IMR-90 (cell line): ENCODE measurements around the gene FOXP1. TPM values are rescaled to one million over a fixed set of nuclear protein-coding genes. Genes with fewer than 3 reads are reported as not detected.
A peak's percentile ranks its signal among the peaks of the same experiment; 100 is the strongest.

Experiments used
- ATAC-seq: fragments of 200-7000 bp; cut with Tn5 transposase; 2 replicates; pipeline ENCODE4 v1.9.1; 2020; ENCODE audit warnings: low read depth, mild to moderate bottlenecking, moderate library complexity
- BruUV-seq: library from RNA; stranded (reverse); fragments of 400-500 nt; replicated peaks from 2 replicates; lab custom pipeline; 2021; lab: Mats Ljungman, UMichigan
- CTCF ChIA-PET: fragments of 300-600 bp; formaldehyde crosslinking; extraction: SDS; loops from one replicate; lab custom pipeline; 2021; ENCODE audit warnings: antibody characterized with exemption; lab: Yijun Ruan, JAX
- POLR2A ChIA-PET: fragments of 300-600 bp; sonication (Branson Sonifier 250); formaldehyde crosslinking; loops from one replicate; lab custom pipeline; 2022; ENCODE audit warnings: antibody characterized with exemption; ENCODE audit not compliant: unreplicated experiment; lab: Charles Lee
- DNase-seq: peaks from one replicate; pipeline ENCODE4 v3.0.0; 2013
- H2AFZ ChIP-seq: replicated peaks from 2 replicates; pipeline ENCODE3; 2013; ENCODE audit warnings: low read length, mild to moderate bottlenecking; ENCODE audit not compliant: poor library complexity
- H2AK5ac ChIP-seq: 2 replicates; pipeline ENCODE4 v1.6.1; 2013; ENCODE audit warnings: low read depth, low read length, inconsistent platforms
- H2AK9ac ChIP-seq: replicated peaks from 2 replicates; pipeline ENCODE3; 2013; ENCODE audit warnings: mild to moderate bottlenecking, low read depth, low read length, moderate library complexity; ENCODE audit not compliant: poor library complexity
- H2BK120ac ChIP-seq: 2 replicates; pipeline ENCODE4 v1.6.1; 2013; ENCODE audit warnings: low read depth, low read length, inconsistent platforms
- H2BK15ac ChIP-seq: 3 replicates; pipeline ENCODE4 v1.6.1; 2013; ENCODE audit warnings: low read depth, low read length, inconsistent platforms
- H2BK20ac ChIP-seq: 2 replicates; pipeline ENCODE4 v1.6.1; 2013; ENCODE audit warnings: low read depth, mild to moderate bottlenecking, inconsistent platforms, low read length, moderate library complexity
- H2BK5ac ChIP-seq: 2 replicates; pipeline ENCODE4 v1.6.1; 2013; ENCODE audit warnings: mild to moderate bottlenecking, low read depth, low read length, inconsistent platforms; ENCODE audit not compliant: poor library complexity, severe bottlenecking
- H3K14ac ChIP-seq: replicated peaks from 2 replicates; pipeline ENCODE4 v1.6.1; 2013; ENCODE audit warnings: low read depth, low read length, inconsistent platforms
- H3K18ac ChIP-seq: 2 replicates; pipeline ENCODE4 v1.6.1; 2013; ENCODE audit warnings: low read depth, low read length, control low read depth
- H3K23ac ChIP-seq: 2 replicates; pipeline ENCODE4 v1.6.1; 2013; ENCODE audit warnings: low read depth, low read length, inconsistent platforms
- H3K27ac ChIP-seq: 2 replicates; pipeline ENCODE4 v1.5.1; 2013; ENCODE audit warnings: mild to moderate bottlenecking, control low read depth, low read length; ENCODE audit not compliant: insufficient read depth
- H3K27me3 ChIP-seq: 2 replicates; pipeline ENCODE4 v1.6.1; 2013; ENCODE audit warnings: low read length; ENCODE audit not compliant: control insufficient read depth, insufficient read depth
- H3K36me3 ChIP-seq: 2 replicates; pipeline ENCODE4 v1.6.1; 2013; ENCODE audit warnings: low read length, mixed read lengths; ENCODE audit not compliant: control insufficient read depth, insufficient read depth
- H3K4ac ChIP-seq: 2 replicates; pipeline ENCODE4 v1.6.1; 2013; ENCODE audit warnings: low read depth, low read length, inconsistent platforms
- H3K4me1 ChIP-seq: 2 replicates; pipeline ENCODE4 v1.6.1; 2013; ENCODE audit warnings: low read length, mixed read lengths; ENCODE audit not compliant: control insufficient read depth, insufficient read depth
- H3K4me2 ChIP-seq: 2 replicates; pipeline ENCODE4 v1.6.1; 2013; ENCODE audit warnings: low read depth, mild to moderate bottlenecking, control low read depth, low read length, moderate library complexity
- H3K4me3 ChIP-seq: 2 replicates; pipeline ENCODE4 v1.5.1; 2013; ENCODE audit warnings: low read depth, mild to moderate bottlenecking, control low read depth, low read length, moderate library complexity; ENCODE audit not compliant: insufficient read depth
- H3K56ac ChIP-seq: 2 replicates; pipeline ENCODE4 v1.6.1; 2013; ENCODE audit warnings: low read length, inconsistent platforms; ENCODE audit not compliant: insufficient read depth; ENCODE audit errors: extremely low read depth
- H3K79me1 ChIP-seq, 2 experiments: 2 replicates each; pipeline ENCODE4 v1.6.1; 2013; ENCODE audit warnings: low read length in 2 of 2, inconsistent platforms in 1 of 2, low read depth in 1 of 2
- H3K9ac ChIP-seq: 2 replicates; pipeline ENCODE4 v1.6.1; 2013; ENCODE audit warnings: low read depth, low read length, control low read depth
- H3K9me1 ChIP-seq: 2 replicates; pipeline ENCODE4 v1.6.1; 2013; ENCODE audit warnings: low read length, inconsistent platforms; ENCODE audit not compliant: insufficient read depth
- H3K9me3 ChIP-seq: 2 replicates; pipeline ENCODE4 v1.6.1; 2013; ENCODE audit warnings: low read length; ENCODE audit not compliant: control insufficient read depth, insufficient read depth
- H4K20me1 ChIP-seq: 2 replicates; pipeline ENCODE4 v1.6.1; 2013; ENCODE audit warnings: low read length, inconsistent platforms; ENCODE audit not compliant: insufficient read depth
- H4K5ac ChIP-seq: 2 replicates; pipeline ENCODE4 v1.6.1; 2013; ENCODE audit warnings: mild to moderate bottlenecking, low read depth, low read length, control low read depth
- H4K8ac ChIP-seq, 2 experiments: 2 replicates each; pipeline ENCODE4 v1.6.1; 2013; ENCODE audit warnings: low read depth in 2 of 2, low read length in 2 of 2, control low read depth in 1 of 2, inconsistent platforms in 1 of 2
- H4K91ac ChIP-seq: 2 replicates; pipeline ENCODE4 v1.6.1; 2013; ENCODE audit warnings: low read depth, low read length, inconsistent platforms; ENCODE audit not compliant: insufficient read depth
- BHLHE40 ChIP-seq: fragments of 150-350 bp; IDR thresholded peaks from 2 replicates; pipeline ENCODE4 v1.6.1; 2016; ENCODE audit warnings: mild to moderate bottlenecking, low read depth, low read length
- MAFK ChIP-seq: IDR thresholded peaks from 2 replicates; pipeline ENCODE4 v1.6.1; 2012; ENCODE audit warnings: low read depth, low read length, improper control_type of control experiment
- MAZ ChIP-seq: IDR thresholded peaks from 2 replicates; pipeline ENCODE4 v1.6.1; 2012; ENCODE audit warnings: low read depth, mild to moderate bottlenecking, low read length, improper control_type of control experiment, moderate library complexity, borderline replicate concordance
- MXI1 ChIP-seq: IDR thresholded peaks from 2 replicates; pipeline ENCODE4 v1.6.1; 2012; ENCODE audit warnings: low read depth, mild to moderate bottlenecking, low read length, moderate library complexity, borderline replicate concordance
- RCOR1 ChIP-seq: IDR thresholded peaks from 2 replicates; pipeline ENCODE4 v1.6.1; 2012; ENCODE audit warnings: mild to moderate bottlenecking, low read length, improper control_type of control experiment; ENCODE audit not compliant: insufficient replicate concordance
- RFX5 ChIP-seq: IDR thresholded peaks from 2 replicates; pipeline ENCODE4 v1.8.0; 2012; ENCODE audit warnings: low read depth, mild to moderate bottlenecking, low read length, moderate library complexity
- WGBS, 2 experiments: methylation state at CpG; one replicate each; pipeline versions ENCODE4 v1.1.5 to v1.1.7; 2013; ENCODE audit warnings: missing lambda C conversion rate in 2 of 2; ENCODE audit not compliant: insufficient read length in 1 of 2; ENCODE audit errors: extremely low coverage in 2 of 2; 5-methylcytosine and 5-hydroxymethylcytosine counted together
- dilution Hi-C: fragments of 300-500 bp; cut with HindIII; formaldehyde crosslinking; loops from one replicate; pipeline ENCODE4 v1.14.3; 2018; ENCODE audit warnings: low sequenced_read_pairs; ENCODE audit not compliant: unreplicated experiment
- in situ Hi-C: fragments of 300-500 bp; cut with MboI; formaldehyde crosslinking; loops from 3 replicates; pipeline ENCODE4 v1.14.3; 2019; ENCODE audit warnings: low sequenced_read_pairs, inconsistent platforms, mixed read lengths
- intact Hi-C: fragments of 100-400 bp; cut with micrococcal nuclease; formaldehyde crosslinking; loops from 2 replicates; pipeline ENCODE4 v1.10.0; 2022
- polyA plus RNA-seq, 3 experiments: library from polyadenylated mRNA; depleted of rRNA; stranded (reverse); fragments of >200 nt; gene quantifications; 2 replicates each; pipeline ENCODE4 v1.2.3, GENCODE V29; 2012; ENCODE audit warnings: low replicate concordance in 1 of 3
- total RNA-seq: library from RNA; depleted of rRNA; stranded (reverse); fragments of >200 nt; gene quantifications from 2 replicates; pipeline ENCODE4 v1.2.3, GENCODE V29; 2012
- TF ChIP-seq, protein P1 (sequence below): conservative IDR thresholded peaks from 2 replicates; pipeline ENCODE4 v1.5.1; 2012; ENCODE audit warnings: mild to moderate bottlenecking, low read depth, low read length, improper control_type of control experiment
- TF ChIP-seq, protein P2 (sequence below): fragments of 150-350 bp; IDR thresholded peaks from 2 replicates; pipeline ENCODE4 v1.6.1; 2017; ENCODE audit warnings: mild to moderate bottlenecking, antibody characterized with exemption, low read length, low read depth
- TF ChIP-seq, protein P3 (sequence below): fragments of 150-350 bp; IDR thresholded peaks from 2 replicates; pipeline ENCODE4 v1.6.1; 2016; ENCODE audit warnings: low read depth, mild to moderate bottlenecking, low read length, moderate library complexity, borderline replicate concordance

FOXP1 gene
- total and polyA plus RNA-seq, 2 of the 4 experiments (the other 2 are of a cell fraction), result 37.0 to 132 TPM

DNA sequence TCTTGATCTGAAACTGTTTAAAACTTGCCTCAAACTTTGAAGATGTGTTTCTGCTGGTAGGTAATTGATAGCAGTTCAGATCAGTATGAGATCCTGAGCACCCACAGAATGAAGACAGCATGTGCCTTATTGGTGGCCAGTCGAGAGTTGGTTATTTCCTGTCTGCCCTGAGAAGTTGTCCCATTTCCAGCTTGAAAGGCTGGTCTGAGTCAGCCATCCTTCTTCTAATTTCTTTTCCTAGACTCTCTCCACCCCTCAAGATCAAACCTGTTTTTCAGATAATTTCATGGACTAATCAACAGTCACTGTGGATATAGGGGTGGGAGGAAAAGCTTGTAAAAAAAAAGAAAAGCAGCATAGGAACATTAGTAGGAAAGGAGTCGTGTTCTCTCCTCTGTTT is 464.4 kb downstream of the FOXP1 start:
- dilution Hi-C loops, result no loop called here

More for the DNA sequence above, 464.4 kb downstream of the FOXP1 start:
- peak overlapping the region; percentile 47; the same call in 1 of the 2 replicates for H2BK120ac ChIP-seq
- no peak overlapping the region for H3K9ac ChIP-seq
- H4K8ac ChIP-seq, result peak overlapping the region in 1 of 2 experiments; percentile 86; a peak in 2 of 4 replicates
- ATAC-seq (no peak), DNase-seq (peak; percentile 44)
- H3K4me1 ChIP-seq, result peaks cover 9% of the 10 kb centered on the region
- no peak overlapping the region for H3K56ac ChIP-seq
- H3K9me1 ChIP-seq, result peaks cover 17% of the 10 kb centered on the region
- peak overlapping the region; percentile 12; the same call in 1 of the 2 replicates for H3K4me2 ChIP-seq
- 0 out of 2 replicates have a peak overlapping the region, but pooled peaks have one; percentile 3 for H2AK5ac ChIP-seq
- peak overlapping the region; percentile 86 for H3K14ac ChIP-seq
- no CpG with 5 or more reads among the region's 2 CpGs for WGBS, 2 experiments
- no peak overlapping the region for H3K27ac ChIP-seq
- in situ Hi-C loops (no loop called here), intact Hi-C loops (no loop called here)
- H4K20me1 ChIP-seq, result 0 out of 2 replicates have a peak, but pooled peaks cover 3% of the 10 kb centered on the region
- peak overlapping the region; percentile 67; the same call in 1 of the 2 replicates for H3K4ac ChIP-seq
- no peak overlapping the region for H2AK9ac ChIP-seq
- peaks cover 3% of the 10 kb centered on the region; the same call in 1 of the 2 replicates for H3K36me3 ChIP-seq
- ChIA-PET CTCF (interaction anchor here (0.9 kb wide), 1 partner anchor 9 kb away, joined by 3 read pairs; no protein-coding TSS in a partner anchor), POLR2A (no interaction called here)
- H2BK20ac ChIP-seq, result 0 out of 2 replicates have a peak overlapping the region, but pooled peaks have one; percentile 64
- H3K18ac ChIP-seq, result peak overlapping the region; percentile 39; the same call in 1 of the 2 replicates
- no peak overlapping the region for H4K91ac ChIP-seq
- TF ChIP-seq MAFK (no peak), MAZ (no peak), RFX5 (no peak), MXI1 (no peak), RCOR1 (no peak), BHLHE40 (no peak)
- TF ChIP-seq, protein P1, sequence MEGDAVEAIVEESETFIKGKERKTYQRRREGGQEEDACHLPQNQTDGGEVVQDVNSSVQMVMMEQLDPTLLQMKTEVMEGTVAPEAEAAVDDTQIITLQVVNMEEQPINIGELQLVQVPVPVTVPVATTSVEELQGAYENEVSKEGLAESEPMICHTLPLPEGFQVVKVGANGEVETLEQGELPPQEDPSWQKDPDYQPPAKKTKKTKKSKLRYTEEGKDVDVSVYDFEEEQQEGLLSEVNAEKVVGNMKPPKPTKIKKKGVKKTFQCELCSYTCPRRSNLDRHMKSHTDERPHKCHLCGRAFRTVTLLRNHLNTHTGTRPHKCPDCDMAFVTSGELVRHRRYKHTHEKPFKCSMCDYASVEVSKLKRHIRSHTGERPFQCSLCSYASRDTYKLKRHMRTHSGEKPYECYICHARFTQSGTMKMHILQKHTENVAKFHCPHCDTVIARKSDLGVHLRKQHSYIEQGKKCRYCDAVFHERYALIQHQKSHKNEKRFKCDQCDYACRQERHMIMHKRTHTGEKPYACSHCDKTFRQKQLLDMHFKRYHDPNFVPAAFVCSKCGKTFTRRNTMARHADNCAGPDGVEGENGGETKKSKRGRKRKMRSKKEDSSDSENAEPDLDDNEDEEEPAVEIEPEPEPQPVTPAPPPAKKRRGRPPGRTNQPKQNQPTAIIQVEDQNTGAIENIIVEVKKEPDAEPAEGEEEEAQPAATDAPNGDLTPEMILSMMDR, result no peak
- TF ChIP-seq, protein P2, sequence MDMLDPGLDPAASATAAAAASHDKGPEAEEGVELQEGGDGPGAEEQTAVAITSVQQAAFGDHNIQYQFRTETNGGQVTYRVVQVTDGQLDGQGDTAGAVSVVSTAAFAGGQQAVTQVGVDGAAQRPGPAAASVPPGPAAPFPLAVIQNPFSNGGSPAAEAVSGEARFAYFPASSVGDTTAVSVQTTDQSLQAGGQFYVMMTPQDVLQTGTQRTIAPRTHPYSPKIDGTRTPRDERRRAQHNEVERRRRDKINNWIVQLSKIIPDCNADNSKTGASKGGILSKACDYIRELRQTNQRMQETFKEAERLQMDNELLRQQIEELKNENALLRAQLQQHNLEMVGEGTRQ, result no peak
- TF ChIP-seq, protein P3, sequence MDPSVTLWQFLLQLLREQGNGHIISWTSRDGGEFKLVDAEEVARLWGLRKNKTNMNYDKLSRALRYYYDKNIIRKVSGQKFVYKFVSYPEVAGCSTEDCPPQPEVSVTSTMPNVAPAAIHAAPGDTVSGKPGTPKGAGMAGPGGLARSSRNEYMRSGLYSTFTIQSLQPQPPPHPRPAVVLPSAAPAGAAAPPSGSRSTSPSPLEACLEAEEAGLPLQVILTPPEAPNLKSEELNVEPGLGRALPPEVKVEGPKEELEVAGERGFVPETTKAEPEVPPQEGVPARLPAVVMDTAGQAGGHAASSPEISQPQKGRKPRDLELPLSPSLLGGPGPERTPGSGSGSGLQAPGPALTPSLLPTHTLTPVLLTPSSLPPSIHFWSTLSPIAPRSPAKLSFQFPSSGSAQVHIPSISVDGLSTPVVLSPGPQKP, result no peak
- H3K9me3 ChIP-seq, result no peaks in the 10 kb centered on the region
- BruUV-seq, result no TSS peak
- 0 out of 3 replicates have a peak overlapping the region, but pooled peaks have one; percentile 2 for H2BK15ac ChIP-seq
- H3K79me1 ChIP-seq, result peaks cover 44 to 67% of the 10 kb centered on the region in 2 experiments
- peak overlapping the region; percentile 37; the same call in 1 of the 2 replicates for H4K5ac ChIP-seq
- peak overlapping the region; percentile 57 for H2BK5ac ChIP-seq
- no peak overlapping the region for H3K4me3 ChIP-seq
- no peak overlapping the region for H2AFZ ChIP-seq
- H3K23ac ChIP-seq, result peak overlapping the region; percentile 0; the same call in 1 of the 2 replicates
- no peaks in the 10 kb centered on the region for H3K27me3 ChIP-seq
